Spleen (tissue), 11 donors: Measurements from ENCODE around the gene ZNF771. TPM values are rescaled to one million over a fixed set of nuclear protein-coding genes. Genes with fewer than 3 reads are reported as not detected.
A peak's percentile ranks its signal among the peaks of the same experiment; 100 is the strongest.

Experiments
- DNase-seq: peaks from one replicate; pipeline ENCODE4 v3.0.0-alpha.2; 2020
- H3K27ac ChIP-seq, 8 donors: fragments of 200-600 bp; sonication (generic) in 7 of 8; 1 replicate in 4 of 8; 2 replicates in 4 of 8; pipeline versions ENCODE4 v1.5.0 to v1.8.0; 2016 to 2021; ENCODE audit warnings: inconsistent platforms in 4 of 8, mild to moderate bottlenecking in 4 of 8, moderate library complexity in 1 of 8
- H3K27me3 ChIP-seq, 7 donors: fragments of 200-600 bp; sonication (generic) in 6 of 7; replicated peaks in 1 of 7; 1 replicate in 4 of 7; 2 replicates in 3 of 7; pipeline versions ENCODE4 v1.5.0 to v1.8.0; 2016 to 2021; ENCODE audit warnings: inconsistent platforms in 3 of 7, mild to moderate bottlenecking in 1 of 7
- H3K36me3 ChIP-seq, 6 donors: fragments of 200-600 bp; sonication (generic) in 5 of 6; 1 replicate in 4 of 6; 2 replicates in 2 of 6; pipeline versions ENCODE4 v1.5.0 to v1.8.0; 2016 to 2021; ENCODE audit warnings: inconsistent platforms in 2 of 6
- H3K4me1 ChIP-seq, 6 donors: fragments of 200-600 bp; sonication (generic) in 5 of 6; 1 replicate in 3 of 6; 2 replicates in 3 of 6; pipeline versions ENCODE4 v1.5.0 to v1.8.0; 2016 to 2021; ENCODE audit warnings: inconsistent platforms in 3 of 6
- H3K4me3 ChIP-seq, 8 donors: fragments of 200-600 bp; sonication (generic) in 7 of 8; 1 replicate in 4 of 8; 2 replicates in 4 of 8; pipeline versions ENCODE4 v1.5.0 to v1.8.0; 2016 to 2021; ENCODE audit warnings: inconsistent platforms in 4 of 8, mild to moderate bottlenecking in 4 of 8, moderate library complexity in 2 of 8
- H3K9me3 ChIP-seq, 8 donors: fragments of 200-600 bp; sonication (generic) in 7 of 8; 1 replicate in 4 of 8; 2 replicates in 4 of 8; pipeline versions ENCODE4 v1.5.0 to v1.8.0; 2016 to 2021; ENCODE audit warnings: inconsistent platforms in 4 of 8
- CTCF ChIP-seq, 11 experiments: fragments of 200-600 bp in 7 of 11; fragments of 450-650 bp in 4 of 11; sonication (generic) in 4 of 11; IDR thresholded peaks in 8 of 11; conservative IDR thresholded peaks in 3 of 11; 1 replicate in 7 of 11; 2 replicates in 4 of 11; pipeline versions ENCODE4 v1.4.0 to v1.8.0; 2016 to 2021; ENCODE audit warnings: antibody characterized with exemption in 11 of 11, inconsistent platforms in 4 of 11, mild to moderate bottlenecking in 1 of 11
- POLR2A ChIP-seq, 3 donors: fragments of 450-650 bp; IDR thresholded peaks; one replicate each; pipeline ENCODE4 v1.5.1; 2017; ENCODE audit warnings: antibody characterized with exemption in 3 of 3, mild to moderate bottlenecking in 1 of 3
- POLR2AphosphoS5 ChIP-seq, 3 donors: sonication (generic); formaldehyde crosslinking; IDR thresholded peaks; one replicate each; pipeline ENCODE4 v1.5.1; 2017; ENCODE audit warnings: antibody characterized with exemption in 3 of 3
- WGBS, 5 donors: extraction: QIAGEN DNeasy Blood & Tissue Kit in 3 of 5; methylation state at CpG; one replicate each; pipeline versions ENCODE4 v1.1.5 to v1.1.7; 2013 to 2018; 5-methylcytosine and 5-hydroxymethylcytosine counted together
- intact Hi-C: fragments of 100-400 bp; cut with DNase I; formaldehyde crosslinking; loops from one replicate; pipeline ENCODE4 v1.15.0; 2023; ENCODE audit warnings: low total_unique reads
- polyA plus RNA-seq, 3 donors: library from polyadenylated mRNA; stranded (reverse); fragments of 200-250 nt; gene quantifications; one replicate each; pipeline ENCODE4 v1.2.1, GENCODE V29; 2013
- total RNA-seq, 7 donors: library from RNA; depleted of rRNA in 3 of 7; stranded (reverse); fragments of >200 nt in 3 of 7; fragmentation: NEBNext Ultra II Directional in 4 of 7; extraction: Animal tissue kit (Norgen Biotek cat#: 25700) in 4 of 7; gene quantifications; one replicate each; pipeline versions ENCODE4 v1.1.0 to v1.2.1, GENCODE V29; 2016 to 2021
- donor health status: healthy with polysubstance abuse.
- donor health status: DM: no; HTN: no; CAD: no; lungs with moderate emphysema.
- donor health status: DM: no; HTN: no; CAD: no.
- donor health status: Bipolar disorder and iron deficiency.
- donor health status: healthy.
- donor health status: DM: no; HTN: no; CAD: no.
- donor health status: DM: yes; HTN: yes; CAD: no.

Gene ZNF771
- total and polyA plus RNA-seq, 10 donors = 2.2 to 10.2 (median 3.1) TPM

- Histone ChIP-seq H3K27ac (peak overlapping the region in 6 of 8 donors; percentile 70 to 100 (median 84)), H3K4me3 (peak overlapping the region in 1 of 8 donors; percentile 75), H3K4me1 (peaks cover 23 to 81% (median 52%) of the 10 kb centered on the region in 6 donors), H3K9me3 (no peaks in the 10 kb centered on the region), H3K36me3 (peaks cover 0 to 11% (median 0%) of the 10 kb centered on the region in 6 donors), H3K27me3 (no peaks in the 10 kb centered on the region)
- no peak for DNase-seq
- intact Hi-C loops = no loop called here
- WGBS, 5 donors = 74 to 86% (median 80%) methylated on average over 5 to 6 of the region's 6 CpGs
- no peak for TF ChIP-seq CTCF (IDR thresholded peaks at IDR 0.05 in 8 of 11, conservative IDR thresholded peaks at IDR 0.05 in 3 of 11)
- no peak for TF ChIP-seq POLR2A (IDR thresholded peaks at IDR 0.05)
Observed at GRCh38 chr16:30380803-30381208, 26.6 kb upstream of the ZNF771 start.

- H3K4me1 ChIP-seq = peaks cover 23 to 77% (median 52%) of the 10 kb centered on the region in 6 donors
- 70 to 79% (median 72%) methylated on average over 10 to 13 of the region's 13 CpGs for WGBS, 5 donors
- peak overlapping the region; percentile 55 to 100 (median 78) for H3K27ac ChIP-seq
- no peak for TF ChIP-seq CTCF (IDR thresholded peaks at IDR 0.05 in 8 of 11, conservative IDR thresholded peaks at IDR 0.05 in 3 of 11)
- no peak for TF ChIP-seq POLR2AphosphoS5 (IDR thresholded peaks at IDR 0.05)
- no peak for TF ChIP-seq POLR2A (IDR thresholded peaks at IDR 0.05)
- no peaks in the 10 kb centered on the region for H3K9me3 ChIP-seq
- H3K36me3 ChIP-seq = peaks cover 0 to 11% (median 0%) of the 10 kb centered on the region in 6 donors
- peak overlapping the region; percentile 24 to 75 (median 45) for H3K4me3 ChIP-seq
- intact Hi-C loops = no loop called here
- H3K27me3 ChIP-seq = no peaks in the 10 kb centered on the region
- no peak for DNase-seq
Observed at GRCh38 chr16:30381291-30382041, 25.9 kb upstream of the ZNF771 start.

- peak; percentile 79 to 84 (median 84) for TF ChIP-seq POLR2AphosphoS5 (IDR thresholded peaks at IDR 0.05)
- no peak for TF ChIP-seq CTCF (IDR thresholded peaks at IDR 0.05 in 8 of 11, conservative IDR thresholded peaks at IDR 0.05 in 3 of 11)
- Histone ChIP-seq H3K27me3 (no peaks in the 10 kb centered on the region), H3K4me1 (peaks cover 17 to 69% (median 44%) of the 10 kb centered on the region in 6 donors), H3K9me3 (no peaks in the 10 kb centered on the region), H3K4me3 (peak within 1 kb of the TSS; percentile 24 to 75 (median 45)), H3K36me3 (peaks cover 0 to 11% (median 0%) of the 10 kb centered on the region in 6 donors), H3K27ac (peak within 1 kb of the TSS; percentile 55 to 100 (median 78))
- 21 to 31% (median 24%) methylated on average over 9 to 12 of the region's 12 CpGs for WGBS, 5 donors
- intact Hi-C loops = no loop called here
- DNase-seq = peak; percentile 94
Observed at GRCh38 chr16:30382111-30382881, 25.1 kb upstream of the ZNF771 start, which contains the start of gene SEPTIN1. Gene SEPTIN1, minus strand, starts transcription at chr16:30382561. Its CDS starts 19 bp downstream, at chr16:30382542.
